HG03135 (cell line): Measurements from ENCODE around the gene FAM53A.
A peak's percentile ranks its signal among the peaks of the same experiment; 100 is the strongest.
"Not testable (repeated sequence)": the region's sequence is repeated elsewhere in the genome, so short reads cannot be mapped to it uniquely, and the experiment has no call there.

Experiments used
- ATAC-seq: cut with Tn5 transposase; IDR thresholded peaks from one replicate; pipeline ENCODE4 v1.9.1; 2021; ENCODE audit warnings: mild to moderate bottlenecking, moderate library complexity; ENCODE audit not compliant: unreplicated experiment

Gene FAM53A

DNA sequence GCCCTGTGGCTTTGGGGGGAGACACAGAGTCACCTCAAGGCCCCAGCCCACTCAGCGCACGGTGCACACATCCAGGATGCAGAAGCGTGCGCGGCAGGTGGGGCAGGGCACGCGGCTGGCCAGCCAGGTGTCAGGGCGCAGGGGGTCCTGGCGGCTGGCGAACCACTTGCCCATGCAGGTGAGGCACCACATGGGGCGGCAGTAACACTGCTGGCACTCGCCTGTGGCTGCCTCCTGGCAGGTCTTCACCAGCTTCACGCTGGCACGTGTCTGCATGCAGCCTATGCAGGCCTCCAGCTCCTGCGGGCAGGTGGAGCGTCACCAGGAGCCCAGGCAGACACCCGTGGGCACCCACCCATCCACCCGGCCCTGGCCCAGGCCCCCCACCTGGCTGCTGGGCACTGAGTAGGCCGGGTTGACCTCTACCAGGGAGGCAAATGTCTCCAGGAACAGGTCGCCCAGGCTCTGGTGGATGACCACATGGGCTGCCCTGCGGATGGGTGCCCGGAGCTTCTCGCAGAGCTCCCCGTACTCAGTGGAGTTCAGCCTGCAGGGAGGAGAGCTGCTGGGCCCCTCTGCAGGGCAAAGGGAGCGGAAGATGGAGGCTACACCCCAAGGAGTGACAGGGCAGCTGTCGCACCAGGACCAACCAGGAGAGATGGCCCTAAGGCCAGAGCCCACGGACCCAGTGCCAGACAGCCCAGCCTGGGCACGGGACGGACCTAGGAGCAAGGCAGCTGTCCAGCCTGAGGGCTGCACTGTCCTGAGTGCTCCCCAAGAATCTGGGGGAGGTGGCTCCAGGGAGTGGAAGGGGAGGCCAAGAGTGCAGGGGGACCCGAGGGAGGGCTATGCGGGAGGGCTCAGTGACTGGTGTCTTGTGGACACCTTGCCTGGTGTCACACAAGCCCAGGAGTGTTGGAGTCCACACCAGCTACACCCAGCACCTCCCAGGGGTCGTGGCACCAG, 33.3 kb upstream of the FAM53A start:
- ATAC-seq, result no peak

DNA sequence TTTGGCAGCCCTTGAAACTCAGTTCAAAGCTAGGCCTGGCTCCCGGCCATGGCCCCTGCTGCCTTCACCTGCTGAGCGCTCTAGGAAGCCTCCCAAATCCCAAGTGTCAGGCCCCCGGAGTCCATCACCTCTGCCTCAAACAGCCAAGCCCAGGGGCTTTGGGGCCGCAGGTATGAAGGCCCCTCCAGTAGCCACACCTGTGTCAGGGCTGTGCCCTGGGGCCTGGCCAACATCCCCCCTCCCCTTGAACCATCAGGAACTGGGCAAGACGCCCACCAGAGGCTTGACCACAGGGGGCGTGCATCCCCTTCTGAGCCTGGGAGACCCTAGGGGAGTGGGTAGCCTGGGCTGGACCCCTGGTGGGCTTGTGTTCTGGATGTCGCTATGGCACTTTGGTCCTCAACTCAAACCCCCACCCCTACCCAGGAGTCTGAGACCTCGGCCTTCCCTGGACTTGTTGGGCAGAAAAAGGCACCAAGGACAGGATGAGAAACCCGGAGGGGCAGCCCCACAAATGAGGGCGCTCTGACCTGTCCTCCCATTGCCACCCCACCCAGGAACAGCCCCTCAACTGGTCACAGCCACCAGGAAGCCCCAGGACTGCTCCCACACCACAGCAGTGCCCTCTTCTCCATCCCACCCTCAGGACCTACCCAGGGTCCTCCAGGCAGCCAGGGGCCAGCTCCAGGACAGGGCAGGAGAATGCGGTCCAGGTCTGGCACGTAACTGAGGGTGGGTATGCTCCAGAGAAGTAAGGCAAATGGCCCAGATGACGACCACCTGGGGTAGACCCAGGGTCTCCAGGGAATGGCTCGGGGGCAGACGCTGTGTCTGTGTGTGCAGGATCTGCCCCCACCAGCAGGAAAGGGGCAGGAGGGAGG, 32.2 kb upstream of the FAM53A start:
- ATAC-seq, result no peak

DNA sequence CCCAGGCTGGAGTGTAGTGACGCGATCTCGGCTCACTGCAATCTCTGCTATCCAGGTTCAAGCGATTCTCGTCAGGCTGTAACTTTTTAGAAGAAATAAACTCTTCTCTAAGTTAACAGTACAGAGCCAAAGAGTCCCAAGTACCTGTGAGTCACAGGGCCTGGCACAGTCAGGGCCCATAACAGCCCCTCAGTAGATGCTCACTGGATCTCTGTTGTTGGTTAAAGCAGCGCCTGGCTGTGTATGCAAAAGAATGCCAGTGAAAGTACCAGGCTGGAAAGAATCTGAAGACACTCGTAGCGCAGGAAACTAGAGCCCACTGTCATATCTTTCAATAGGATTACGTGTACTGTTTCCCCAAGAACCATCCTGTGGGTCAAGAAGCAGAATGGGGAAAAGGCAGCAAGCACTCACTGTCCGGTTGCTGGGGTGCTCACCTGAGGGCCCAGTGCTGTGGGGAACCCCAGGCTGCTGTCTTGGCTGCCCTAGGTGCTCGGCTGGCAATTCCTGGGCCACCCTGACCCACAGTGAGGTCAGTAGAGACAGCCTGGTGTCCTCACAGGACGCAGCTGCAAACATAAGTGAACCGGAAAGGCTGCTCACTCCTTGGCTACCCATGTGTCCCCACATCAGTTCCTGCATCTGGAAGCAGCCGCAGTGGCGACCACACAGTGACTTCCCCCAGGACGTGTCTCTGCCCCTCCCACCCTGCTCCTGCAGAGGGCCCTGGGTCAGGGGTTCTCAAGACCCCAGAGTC, 31.1 kb upstream of the FAM53A start:
- ATAC-seq, result no peak

DNA sequence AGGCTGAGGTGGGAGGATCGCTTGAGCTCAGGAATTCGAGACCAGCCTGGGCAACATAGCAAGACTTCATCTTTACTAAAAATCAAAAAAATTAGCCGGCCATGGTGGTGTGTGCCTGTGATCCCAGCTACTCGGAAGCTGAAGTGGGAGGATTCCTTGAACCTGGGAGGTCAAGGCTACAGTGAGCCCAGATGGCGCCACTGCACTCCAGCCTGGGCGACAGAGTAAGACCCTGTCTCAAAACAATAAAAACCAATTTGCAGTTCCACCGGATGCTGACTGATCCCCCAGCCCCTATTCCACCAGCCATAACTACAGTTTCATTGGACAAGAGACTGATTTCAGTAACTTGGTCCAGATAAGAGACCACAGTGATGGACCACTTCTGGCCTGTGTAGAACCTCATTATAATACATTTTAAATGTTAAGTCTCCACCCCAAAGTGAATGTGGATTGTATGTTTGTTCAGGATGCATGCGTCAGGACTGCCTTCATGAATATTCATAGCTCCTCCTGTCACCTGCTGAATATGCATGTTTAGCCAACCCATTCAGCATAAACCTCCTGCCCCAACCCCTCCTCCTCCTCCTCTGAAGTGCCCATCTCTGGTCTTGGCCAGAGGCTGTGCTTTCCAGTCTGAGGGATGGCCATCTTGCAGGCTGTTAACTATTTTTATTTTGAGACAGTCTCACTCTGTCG, 30.3 kb upstream of the FAM53A start:
- no peak for ATAC-seq

DNA sequence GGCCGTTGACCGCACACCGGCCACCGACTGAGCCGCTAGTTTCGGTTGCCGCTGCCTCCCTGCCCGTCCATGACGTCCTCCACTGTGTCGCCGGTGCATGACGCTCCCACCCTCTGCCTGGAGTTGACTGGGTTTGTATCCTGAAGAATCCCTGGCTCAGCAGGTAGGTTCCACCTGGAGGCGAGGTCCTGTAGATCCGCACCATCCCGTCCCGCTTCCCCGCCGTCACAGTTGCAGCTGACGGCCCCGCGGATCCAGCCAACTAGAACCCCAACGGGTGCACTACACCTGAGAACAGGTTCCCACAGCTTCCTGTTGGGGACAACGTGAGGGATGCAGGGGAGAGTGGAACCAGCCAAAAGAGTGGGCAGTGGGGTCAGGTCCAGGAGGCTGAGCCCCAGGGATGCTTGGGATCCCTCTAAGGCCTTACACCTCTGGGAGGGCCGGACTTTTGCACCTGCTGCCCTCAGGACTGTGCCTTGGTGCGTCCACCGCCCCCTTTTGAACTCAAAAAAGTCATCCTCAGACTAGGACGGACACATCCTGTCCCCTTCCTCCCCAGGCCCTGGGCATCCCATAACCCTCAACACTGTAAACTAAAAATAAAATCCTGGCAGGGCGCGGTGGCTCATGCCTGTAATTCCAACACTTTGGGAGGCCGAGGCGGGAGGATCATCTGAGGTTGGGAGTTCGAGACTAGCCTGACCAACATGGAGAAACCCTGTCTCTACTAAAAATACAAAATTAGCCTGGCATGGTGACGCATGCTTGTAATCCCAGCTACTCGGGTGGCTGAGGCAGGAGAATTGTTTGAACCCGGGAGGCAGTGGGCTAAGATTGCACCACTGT, 29.1 kb upstream of the FAM53A start:
- no peak for ATAC-seq

DNA sequence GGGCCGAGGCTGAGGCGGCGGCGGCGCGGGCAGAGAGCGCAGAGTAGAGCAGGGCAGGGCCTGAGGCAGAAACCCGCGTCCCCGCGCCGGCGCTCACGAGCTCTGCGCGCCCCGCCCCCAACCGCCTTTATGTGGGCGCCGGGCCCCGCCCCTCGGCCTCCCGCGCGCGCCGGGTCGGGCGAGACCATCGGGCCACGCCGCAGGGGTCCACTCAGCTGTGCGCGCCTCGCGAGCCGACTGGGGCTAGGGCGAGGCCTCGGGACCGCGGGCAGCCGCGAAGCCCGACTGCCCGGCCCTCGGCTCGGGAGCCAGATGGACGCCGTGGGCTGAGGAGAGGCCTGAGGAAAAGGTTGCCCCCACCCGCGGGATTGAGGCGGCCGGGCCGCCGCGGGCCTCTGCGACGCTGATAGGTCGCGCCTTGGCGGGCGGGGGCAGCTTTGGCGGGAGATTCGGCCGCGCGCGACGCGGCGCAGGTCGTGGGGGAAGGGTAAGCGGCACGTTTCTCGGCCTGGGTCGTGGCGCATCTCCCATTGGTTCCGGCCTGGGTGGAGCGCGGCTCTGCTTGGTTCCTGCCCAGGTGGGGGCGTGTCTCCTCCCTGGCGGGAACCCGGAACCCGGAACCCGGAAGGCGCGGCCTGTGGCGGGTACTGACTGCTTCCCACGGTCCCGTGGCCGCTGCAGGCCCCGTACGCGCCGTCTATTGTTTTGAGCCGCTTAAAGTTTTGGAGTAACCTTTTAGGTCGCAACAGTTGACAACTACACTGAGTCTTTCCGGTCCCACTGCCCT, 28.3 kb upstream of the FAM53A start, which contains the start of gene SLBP:
Gene SLBP, minus strand, starts transcription at position 104 of the 787 bp plus-strand sequence. CDS start 131 bp downstream, outside the sequence.
- peak; percentile 73 for ATAC-seq

DNA sequence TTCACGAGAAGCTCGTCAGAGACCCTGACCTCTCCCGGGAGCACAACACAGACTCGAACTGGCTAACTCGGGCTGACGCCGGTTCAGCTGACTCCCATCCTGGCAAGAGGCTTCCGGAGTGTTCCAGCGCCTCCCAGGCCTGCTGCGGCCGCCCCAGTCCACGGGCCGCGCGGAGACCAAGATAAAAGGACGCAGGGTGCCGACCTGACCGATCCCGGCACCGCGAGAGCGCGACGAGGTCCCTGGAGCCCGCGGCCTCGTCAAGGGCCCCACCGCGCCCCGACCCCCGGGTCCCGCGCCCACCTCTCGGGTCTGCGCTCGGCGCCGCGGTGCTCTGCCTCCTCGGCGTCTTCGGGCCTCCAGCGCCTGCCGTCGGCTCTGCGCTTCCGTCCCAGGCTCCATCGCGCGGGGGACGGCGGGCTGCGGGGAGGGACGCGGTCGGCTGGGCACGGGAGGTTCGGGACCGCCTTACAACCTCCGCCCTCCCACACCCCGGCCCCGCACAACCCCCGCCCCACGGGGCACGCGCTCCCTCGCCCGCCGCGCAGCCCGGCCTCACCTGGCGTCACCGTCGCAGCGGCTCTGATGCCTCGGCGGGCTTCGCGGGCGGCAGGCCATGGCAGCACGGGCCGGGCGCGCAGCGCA, 27.6 kb upstream of the FAM53A start:
- ATAC-seq, result peak; percentile 14

DNA sequence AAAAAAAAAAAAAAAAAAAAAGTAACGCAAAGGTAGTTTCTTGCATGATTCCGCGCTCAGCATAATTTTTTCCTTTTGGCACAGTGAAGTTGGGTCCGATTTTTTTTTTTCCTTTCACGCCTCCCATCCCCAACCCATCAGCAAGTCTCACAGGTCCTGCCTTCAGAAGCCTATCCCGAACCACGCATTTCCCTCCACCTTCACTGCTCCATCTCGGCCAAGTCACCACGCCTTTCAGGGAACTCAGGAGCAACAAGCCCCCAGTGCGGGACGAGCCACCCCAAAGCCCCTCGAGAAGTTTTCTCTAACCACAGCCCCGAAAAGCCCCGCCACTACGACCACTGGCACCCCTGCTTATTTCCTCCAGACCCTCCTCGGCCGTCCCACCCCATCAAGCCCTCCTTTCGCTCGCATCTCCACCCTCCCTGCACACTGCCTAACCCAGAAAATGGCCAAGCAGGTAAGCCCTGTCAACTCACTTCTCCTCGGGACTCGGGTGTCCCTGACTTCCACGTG, 27.0 kb upstream of the FAM53A start:
- no peak for ATAC-seq

DNA sequence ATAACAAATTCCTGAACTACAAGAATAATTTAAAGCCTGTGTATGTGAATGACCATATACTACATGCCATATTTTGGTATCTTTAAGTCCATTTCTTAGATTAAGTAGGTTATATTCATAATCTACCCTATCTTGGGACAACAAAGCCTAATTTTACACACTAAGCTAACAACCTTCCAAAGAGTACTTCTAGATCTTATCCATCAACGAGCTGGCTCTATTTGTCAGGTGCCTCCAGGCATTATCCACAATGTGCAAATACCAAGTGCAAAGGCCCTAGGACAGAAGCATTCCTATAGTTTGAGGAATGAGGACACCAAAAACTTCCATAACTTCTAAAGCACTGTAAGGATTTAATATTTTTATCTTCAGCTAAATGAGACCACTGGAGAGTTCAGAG, 24.5 kb upstream of the FAM53A start:
- no peak for ATAC-seq

DNA sequence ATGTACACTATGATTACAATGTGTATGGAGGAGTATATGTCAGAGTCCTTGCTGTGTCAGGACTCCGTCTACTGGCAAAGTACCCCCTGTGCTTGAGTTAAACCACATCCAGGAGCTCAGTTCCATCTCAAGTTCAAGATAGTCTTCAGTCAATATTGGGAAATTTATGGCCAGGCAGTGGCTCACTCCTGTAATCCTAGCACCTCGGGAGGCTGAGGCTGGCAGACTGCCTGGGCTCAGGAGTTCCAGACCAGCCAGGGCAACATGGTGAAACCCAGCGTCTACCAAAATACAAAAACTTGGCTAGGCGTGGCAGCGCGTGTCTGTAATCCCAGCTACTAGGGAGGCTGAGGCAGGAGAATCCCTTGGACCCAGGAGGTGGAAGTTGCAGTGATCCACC, 22.2 kb upstream of the FAM53A start:
- no peak for ATAC-seq

DNA sequence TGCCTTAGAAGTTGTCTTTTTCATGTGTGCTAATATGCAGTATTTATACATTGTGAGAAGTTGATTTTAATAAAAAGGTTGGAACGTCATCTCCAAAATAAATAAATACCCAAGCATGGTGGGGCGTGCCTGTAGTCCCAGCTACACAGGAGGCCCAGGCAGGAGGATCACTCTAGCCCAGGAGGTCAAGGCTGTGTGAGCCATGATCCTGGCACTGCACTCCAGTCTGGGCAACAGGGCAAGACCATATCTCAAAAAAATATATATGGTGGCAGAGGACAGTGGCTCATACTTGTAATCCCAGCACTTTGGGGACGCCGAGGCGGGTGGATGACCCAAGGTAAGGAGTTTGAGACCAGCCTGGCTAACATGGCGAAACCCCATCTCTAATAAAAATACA, 21.6 kb upstream of the FAM53A start:
- no peak for ATAC-seq

DNA sequence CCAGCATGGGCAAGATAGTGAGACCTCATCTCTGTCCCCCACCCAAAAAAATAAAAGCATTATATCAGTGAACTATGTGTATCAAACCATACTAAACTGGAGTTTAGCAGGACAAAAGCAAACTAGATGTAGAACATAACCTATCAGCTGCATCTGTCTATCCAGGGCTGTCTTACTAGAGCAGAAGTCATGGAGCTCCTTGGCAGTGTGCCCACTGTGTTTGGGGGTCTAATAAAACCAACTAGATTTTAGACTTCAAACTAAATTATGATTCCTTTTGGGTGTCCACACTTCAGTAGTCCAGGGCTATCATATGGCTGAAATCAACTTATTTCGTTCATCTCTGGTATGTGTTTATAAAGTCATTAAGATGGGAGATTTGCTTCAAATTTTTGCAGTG, 19.8 kb upstream of the FAM53A start:
- no peak for ATAC-seq

DNA sequence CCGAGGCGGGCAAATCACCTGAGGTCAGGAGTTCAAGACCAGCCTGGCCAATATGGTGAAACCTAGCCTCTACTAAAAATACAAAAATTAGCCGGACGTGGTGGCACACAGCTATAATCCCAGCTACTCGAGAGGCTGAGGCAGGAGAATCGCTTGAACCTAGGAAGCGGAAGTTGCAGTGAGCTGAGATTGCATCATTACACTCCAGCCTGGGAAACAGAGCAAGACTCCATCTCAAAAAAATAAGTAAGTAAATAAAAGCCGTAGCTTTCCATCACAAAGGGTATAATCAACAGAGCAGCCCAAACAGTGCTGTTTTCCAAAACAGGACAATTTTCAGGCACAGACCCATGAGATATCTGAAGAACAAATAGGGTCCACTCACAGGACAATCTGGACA, 17.6 kb upstream of the FAM53A start:
- not testable (repeated sequence) for ATAC-seq

DNA sequence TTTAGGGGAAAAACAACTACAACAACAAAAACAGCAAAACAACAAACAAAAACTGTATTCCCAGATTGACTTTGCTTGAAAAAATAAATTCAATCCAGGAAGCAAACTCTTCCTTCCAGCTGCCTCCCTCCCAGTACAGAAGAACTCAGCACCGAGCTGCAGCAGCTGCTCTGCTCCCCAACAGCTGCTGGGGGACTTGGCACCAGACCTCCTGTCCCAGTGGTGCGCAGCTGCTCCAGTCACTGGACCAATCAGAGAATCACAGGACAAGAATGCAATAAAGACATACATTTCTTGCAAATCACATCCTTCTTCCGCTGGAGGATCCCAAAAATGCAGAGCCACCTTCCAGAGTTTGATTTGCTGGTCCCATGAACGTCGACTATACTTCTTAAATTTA, 11.8 kb upstream of the FAM53A start:
- no peak for ATAC-seq

DNA sequence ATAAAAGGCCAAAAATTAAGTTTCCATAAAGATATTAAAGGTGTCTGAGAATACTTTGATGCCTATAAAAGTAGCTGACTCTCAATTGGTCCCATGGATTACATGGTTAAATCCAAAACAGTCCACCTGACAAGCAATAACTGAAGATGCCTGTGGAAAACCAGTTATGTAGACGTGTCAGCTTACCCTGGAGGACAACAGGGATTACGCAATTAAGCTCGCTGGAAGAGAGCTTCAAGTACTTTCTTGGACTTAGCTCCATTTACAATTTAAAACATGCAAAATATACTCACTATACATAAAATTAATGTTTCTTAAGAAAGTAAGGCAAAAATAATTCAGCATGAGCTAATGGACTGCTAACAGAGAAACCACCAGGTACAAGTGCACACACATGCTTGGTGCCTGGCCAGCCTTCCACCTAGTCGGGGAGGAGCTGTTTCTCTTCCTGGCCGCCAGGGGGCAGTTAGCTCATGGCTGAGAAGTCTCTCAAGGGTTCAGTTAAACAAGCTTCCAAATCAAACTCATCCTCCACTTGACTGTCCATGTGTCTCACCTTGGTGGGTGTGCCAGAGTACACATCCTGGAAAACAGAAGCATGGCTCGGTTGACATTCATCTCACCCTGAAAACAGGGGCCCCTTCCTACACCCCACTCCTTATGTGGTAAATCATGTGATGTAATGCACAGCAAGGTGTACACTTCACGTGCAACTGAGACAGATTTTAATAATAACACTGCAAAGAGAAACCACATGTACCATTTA, 9.2 kb upstream of the FAM53A start:
- ATAC-seq, result peak; percentile 60

DNA sequence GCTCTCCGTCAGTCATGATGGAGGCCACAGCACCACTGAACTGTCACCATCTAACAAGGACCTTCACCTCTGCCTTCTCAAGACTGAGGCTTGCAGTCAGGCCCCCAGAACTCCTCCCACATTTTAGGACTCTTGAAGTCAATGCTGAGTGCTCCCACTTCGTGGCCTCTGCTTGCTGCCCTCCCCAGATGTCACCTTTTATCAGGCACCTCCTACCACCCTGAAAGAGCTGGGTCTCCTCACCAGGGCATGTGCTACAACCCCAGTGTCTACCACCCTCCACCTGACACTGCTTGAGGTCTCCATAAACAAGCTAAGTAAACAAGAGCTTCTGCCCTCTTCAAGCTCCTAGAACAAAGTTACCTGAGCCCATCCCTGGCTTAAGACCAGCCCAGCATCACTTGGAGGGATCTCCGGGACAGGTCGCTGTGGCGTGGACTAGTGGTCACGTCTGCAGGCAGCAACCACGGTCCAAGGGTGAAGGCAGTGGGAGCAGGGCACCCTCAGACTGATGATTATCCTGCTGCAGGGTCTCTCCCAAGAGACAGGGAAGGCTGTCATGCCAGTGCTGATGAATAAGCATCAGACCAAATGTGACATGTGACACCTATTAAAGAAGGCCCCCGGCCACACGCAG, 7.7 kb upstream of the FAM53A start:
- ATAC-seq, result no peak

DNA sequence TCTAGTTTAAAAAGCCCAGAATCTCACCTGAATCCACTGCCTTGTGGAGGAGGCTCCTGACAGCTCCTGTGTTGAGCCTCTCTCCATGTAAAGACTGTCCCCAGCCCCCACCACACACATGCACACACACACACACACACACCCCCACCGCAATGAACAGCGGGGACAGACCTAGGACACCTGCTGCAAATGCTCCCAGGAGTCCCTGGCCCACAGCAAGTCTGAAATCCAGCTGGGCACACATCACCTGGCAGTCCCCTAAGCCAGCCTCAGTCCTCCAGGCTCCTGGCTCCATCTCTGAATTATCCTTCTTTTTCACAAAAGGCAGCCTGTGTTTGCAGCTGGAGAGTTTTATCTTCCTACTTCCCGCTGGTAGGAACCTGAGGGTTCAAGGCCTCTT, 6.6 kb upstream of the FAM53A start:
- no peak for ATAC-seq
